ENCODE measurements around the gene CPZ.

GRCh38 chr4:8664976-8665375, 72.4 kb downstream of the CPZ start:
- TF ChIP-seq, protein P1, sequence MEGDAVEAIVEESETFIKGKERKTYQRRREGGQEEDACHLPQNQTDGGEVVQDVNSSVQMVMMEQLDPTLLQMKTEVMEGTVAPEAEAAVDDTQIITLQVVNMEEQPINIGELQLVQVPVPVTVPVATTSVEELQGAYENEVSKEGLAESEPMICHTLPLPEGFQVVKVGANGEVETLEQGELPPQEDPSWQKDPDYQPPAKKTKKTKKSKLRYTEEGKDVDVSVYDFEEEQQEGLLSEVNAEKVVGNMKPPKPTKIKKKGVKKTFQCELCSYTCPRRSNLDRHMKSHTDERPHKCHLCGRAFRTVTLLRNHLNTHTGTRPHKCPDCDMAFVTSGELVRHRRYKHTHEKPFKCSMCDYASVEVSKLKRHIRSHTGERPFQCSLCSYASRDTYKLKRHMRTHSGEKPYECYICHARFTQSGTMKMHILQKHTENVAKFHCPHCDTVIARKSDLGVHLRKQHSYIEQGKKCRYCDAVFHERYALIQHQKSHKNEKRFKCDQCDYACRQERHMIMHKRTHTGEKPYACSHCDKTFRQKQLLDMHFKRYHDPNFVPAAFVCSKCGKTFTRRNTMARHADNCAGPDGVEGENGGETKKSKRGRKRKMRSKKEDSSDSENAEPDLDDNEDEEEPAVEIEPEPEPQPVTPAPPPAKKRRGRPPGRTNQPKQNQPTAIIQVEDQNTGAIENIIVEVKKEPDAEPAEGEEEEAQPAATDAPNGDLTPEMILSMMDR (IDR thresholded peaks at IDR 0.05), result no peak
- TF ChIP-seq POLR2A (IDR thresholded peaks at IDR 0.05; ENCODE audit: low read depth) (no peak), POLR2AphosphoS5 (IDR thresholded peaks at IDR 0.05) (no peak), EP300 (IDR thresholded peaks at IDR 0.05) (no peak)
